PC-3 (cell line): Measurements from ENCODE around the gene PRC1. TPM values are rescaled to one million over a fixed set of nuclear protein-coding genes. Genes with fewer than 3 reads are reported as not detected.
"Not testable (repeated sequence)": the region's sequence is repeated elsewhere in the genome, so short reads cannot be mapped to it uniquely, and the experiment has no call there.

Source experiments
- ATAC-seq: fragments of 200-7000 bp; cut with Tn5 transposase; 2 replicates; pipeline ENCODE4 v1.9.1; 2020; ENCODE audit warnings: mild to moderate bottlenecking, moderate library complexity
- BruUV-seq: library from RNA; stranded (reverse); fragments of 400-500 nt; replicated peaks from 2 replicates; lab custom pipeline; 2021; lab: Mats Ljungman, UMichigan
- CTCF ChIA-PET: fragments of 300-600 bp; sonication (Branson Sonifier 250); formaldehyde crosslinking; loops from one replicate; lab custom pipeline; 2022; ENCODE audit warnings: antibody characterized with exemption; lab: Charles Lee
- POLR2A ChIA-PET: fragments of 300-600 bp; sonication (Branson Sonifier 250); formaldehyde crosslinking; loops from one replicate; lab custom pipeline; 2022; ENCODE audit warnings: antibody characterized with exemption; ENCODE audit not compliant: unreplicated experiment; lab: Charles Lee
- DNase-seq: peaks from one replicate; pipeline ENCODE4 v3.0.0-alpha.2; 2015
- H2AFZ ChIP-seq: fragments of 300-600 bp; sonication (generic); 2 replicates; pipeline ENCODE4 v1.6.0; 2016; ENCODE audit warnings: antibody characterized with exemption, low read length
- H3F3A ChIP-seq: fragments of 300-600 bp; sonication (generic); one replicate; pipeline ENCODE4 v1.6.0; 2017; ENCODE audit warnings: antibody characterized with exemption, low read length, control low read depth, mild to moderate bottlenecking; ENCODE audit not compliant: unreplicated experiment
- H3K27ac ChIP-seq: fragments of 300-600 bp; sonication (generic); 2 replicates; pipeline ENCODE4 v1.5.1; 2016; ENCODE audit warnings: mild to moderate bottlenecking, low read length
- H3K27me3 ChIP-seq: fragments of 300-600 bp; sonication (generic); 2 replicates; pipeline ENCODE4 v1.6.1; 2016; ENCODE audit warnings: low read length, mixed read lengths
- H3K36me3 ChIP-seq: fragments of 300-600 bp; sonication (generic); 2 replicates; pipeline ENCODE4 v1.6.1; 2016; ENCODE audit warnings: low read depth, mixed run types, low read length, mixed read lengths
- H3K4me1 ChIP-seq: fragments of 300-600 bp; sonication (generic); 2 replicates; pipeline ENCODE4 v1.5.1; 2016; ENCODE audit warnings: low read length; ENCODE audit not compliant: insufficient read depth
- H3K4me2 ChIP-seq: fragments of 300-600 bp; sonication (generic); 2 replicates; pipeline ENCODE4 v1.6.0; 2016; ENCODE audit warnings: low read length
- H3K4me3 ChIP-seq: fragments of 300-600 bp; sonication (generic); 2 replicates; pipeline ENCODE4 v1.5.1; 2016; ENCODE audit warnings: mild to moderate bottlenecking, low read length, mixed read lengths
- H3K79me2 ChIP-seq: fragments of 300-600 bp; sonication (generic); 2 replicates; pipeline ENCODE4 v1.6.1; 2017; ENCODE audit warnings: low read length, mixed read lengths
- H3K9ac ChIP-seq: fragments of 300-600 bp; sonication (generic); 2 replicates; pipeline ENCODE4 v1.6.0; 2016; ENCODE audit warnings: mild to moderate bottlenecking, low read length
- H3K9me2 ChIP-seq: fragments of 300-600 bp; sonication (generic); replicated peaks from 2 replicates; pipeline ENCODE4 v1.6.1; 2016; ENCODE audit warnings: mixed run types, low read length, mixed read lengths
- H3K9me3 ChIP-seq: fragments of 300-600 bp; sonication (generic); 2 replicates; pipeline ENCODE4 v1.6.1; 2016; ENCODE audit warnings: low read length, mixed read lengths
- H4K20me1 ChIP-seq: fragments of 300-600 bp; sonication (generic); 2 replicates; pipeline ENCODE4 v1.6.1; 2016; ENCODE audit warnings: low read length, mixed read lengths
- EZH2 ChIP-seq: fragments of 300-600 bp; sonication (generic); IDR thresholded peaks from one replicate; pipeline ENCODE4 v1.6.1; 2017; ENCODE audit warnings: antibody characterized with exemption, mild to moderate bottlenecking, low read length; ENCODE audit not compliant: unreplicated experiment
- EZH2phosphoT487 ChIP-seq: fragments of 300-600 bp; sonication (generic); IDR thresholded peaks from 2 replicates; pipeline ENCODE4 v1.6.1; 2018; ENCODE audit warnings: mild to moderate bottlenecking, antibody characterized with exemption, low read length, borderline replicate concordance
- intact Hi-C: fragments of 100-400 bp; cut with micrococcal nuclease; formaldehyde crosslinking; loops from 2 replicates; pipeline ENCODE4 v1.9.0; 2023
- total RNA-seq: library from RNA; depleted of rRNA; stranded (reverse); fragments of >200 nt; gene quantifications from 2 replicates; pipeline ENCODE4 v1.2.3, GENCODE V29; 2014
- TF ChIP-seq, protein P1 (sequence below): fragments of 300-600 bp; sonication (generic); conservative IDR thresholded peaks from 2 replicates; pipeline ENCODE4 v1.5.1; 2017; ENCODE audit warnings: antibody characterized with exemption, low read depth, mild to moderate bottlenecking, low read length

The PRC1 gene
- total RNA-seq, 1 experiment from 2014 or later: 236 TPM

DNA sequence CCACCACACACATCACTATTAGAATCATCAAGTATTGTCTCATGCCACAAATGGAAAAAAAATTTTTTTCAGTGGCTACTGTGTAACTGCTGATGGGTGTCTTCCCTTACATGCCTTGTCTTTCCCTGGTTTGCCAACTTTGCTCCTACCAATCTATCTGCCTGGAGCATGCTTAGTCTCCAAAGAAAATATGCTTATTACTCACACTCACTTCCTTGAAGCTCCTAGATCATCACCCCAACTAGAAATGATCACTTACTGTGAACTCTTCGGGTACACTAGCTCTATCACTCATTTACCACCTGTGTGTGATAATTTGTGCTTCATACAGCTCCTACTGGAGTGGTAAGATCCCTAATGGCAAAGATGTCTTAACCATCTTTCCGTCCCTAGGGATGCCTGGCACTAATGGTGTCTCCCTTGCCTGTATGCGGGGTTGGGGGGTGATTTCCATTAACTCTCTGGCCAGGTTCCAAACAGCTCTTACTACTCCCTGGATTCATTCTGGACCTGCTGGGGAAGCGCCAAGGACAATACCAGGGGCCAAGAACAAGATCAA is 27.3 kb upstream of the PRC1 start:
- H3K4me1 ChIP-seq: peaks cover 6% of the 10 kb centered on the region
- no peaks in the 10 kb centered on the region for H3K36me3 ChIP-seq
- peak overlapping the region; percentile 96 for H3K4me3 ChIP-seq
- H4K20me1 ChIP-seq: no peaks in the 10 kb centered on the region
- peaks cover 24% of the 10 kb centered on the region for H3K79me2 ChIP-seq
- BruUV-seq: no TSS peak
- H3K27ac ChIP-seq: no peak overlapping the region
- no peaks in the 10 kb centered on the region for H3K27me3 ChIP-seq
- TF ChIP-seq EZH2 (no peak), EZH2phosphoT487 (no peak)
- TF ChIP-seq, protein P1, sequence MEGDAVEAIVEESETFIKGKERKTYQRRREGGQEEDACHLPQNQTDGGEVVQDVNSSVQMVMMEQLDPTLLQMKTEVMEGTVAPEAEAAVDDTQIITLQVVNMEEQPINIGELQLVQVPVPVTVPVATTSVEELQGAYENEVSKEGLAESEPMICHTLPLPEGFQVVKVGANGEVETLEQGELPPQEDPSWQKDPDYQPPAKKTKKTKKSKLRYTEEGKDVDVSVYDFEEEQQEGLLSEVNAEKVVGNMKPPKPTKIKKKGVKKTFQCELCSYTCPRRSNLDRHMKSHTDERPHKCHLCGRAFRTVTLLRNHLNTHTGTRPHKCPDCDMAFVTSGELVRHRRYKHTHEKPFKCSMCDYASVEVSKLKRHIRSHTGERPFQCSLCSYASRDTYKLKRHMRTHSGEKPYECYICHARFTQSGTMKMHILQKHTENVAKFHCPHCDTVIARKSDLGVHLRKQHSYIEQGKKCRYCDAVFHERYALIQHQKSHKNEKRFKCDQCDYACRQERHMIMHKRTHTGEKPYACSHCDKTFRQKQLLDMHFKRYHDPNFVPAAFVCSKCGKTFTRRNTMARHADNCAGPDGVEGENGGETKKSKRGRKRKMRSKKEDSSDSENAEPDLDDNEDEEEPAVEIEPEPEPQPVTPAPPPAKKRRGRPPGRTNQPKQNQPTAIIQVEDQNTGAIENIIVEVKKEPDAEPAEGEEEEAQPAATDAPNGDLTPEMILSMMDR: no peak
- POLR2A ChIA-PET: interaction anchor here (0.5 to 1.0 kb wide), 4 partner anchors 11 to 1861 kb away, joined by 3 to 6 read pairs (median 4); no protein-coding TSS in a partner anchor
- H3K9ac ChIP-seq: peak overlapping the region; percentile 89
- no peak for DNase-seq
- no peaks in the 10 kb centered on the region for H3K9me2 ChIP-seq
- CTCF ChIA-PET: interaction anchor here (1.3 kb wide), 1 partner anchor 65 kb away, joined by 6 read pairs; no protein-coding TSS in a partner anchor
- ATAC-seq: peak; percentile 28
- H3K9me3 ChIP-seq: no peaks in the 10 kb centered on the region
- H2AFZ ChIP-seq: peak overlapping the region; percentile 88
- peak overlapping the region; percentile 88 for H3K4me2 ChIP-seq
- intact Hi-C loops: loop anchor here (5.0 kb wide), 1 partner anchor 64 kb away; no protein-coding TSS in a partner anchor
- no peaks in the 10 kb centered on the region for H3F3A ChIP-seq

DNA sequence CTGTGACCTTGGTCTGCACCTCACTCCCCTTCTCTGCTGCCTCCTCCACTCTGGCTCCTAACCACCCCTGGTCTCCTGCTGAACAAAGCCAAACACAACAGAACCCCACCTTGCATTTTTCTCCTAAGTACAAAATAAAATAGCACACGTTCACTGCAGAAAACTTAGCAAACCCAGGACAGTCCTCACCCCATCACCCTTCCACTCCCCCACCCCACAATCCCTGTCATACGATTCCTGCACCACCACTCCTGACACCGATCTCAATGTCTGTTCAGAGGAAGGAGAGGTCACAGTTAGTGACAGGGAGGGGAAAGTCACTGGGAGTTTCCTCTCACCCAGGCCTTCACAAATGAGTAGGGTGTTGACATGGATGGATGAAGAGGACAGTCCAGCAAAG is 23.8 kb upstream of the PRC1 start:
- no peaks in the 10 kb centered on the region for H3F3A ChIP-seq
- TF ChIP-seq, protein P1: no peak
- TF ChIP-seq EZH2phosphoT487: no peak
- TF ChIP-seq EZH2: no peak
- H3K4me3 ChIP-seq: no peak overlapping the region
- peaks cover 24% of the 10 kb centered on the region for H3K79me2 ChIP-seq
- no peak overlapping the region for H3K9ac ChIP-seq
- BruUV-seq: no TSS peak
- no peaks in the 10 kb centered on the region for H3K9me3 ChIP-seq
- no peaks in the 10 kb centered on the region; the same call in 1 of the 2 replicates for H3K36me3 ChIP-seq
- H3K27ac ChIP-seq: no peak overlapping the region
- H2AFZ ChIP-seq: no peak overlapping the region
- ATAC-seq: no peak
- ChIA-PET CTCF (no interaction called here), POLR2A (no interaction called here)
- no peaks in the 10 kb centered on the region for H3K9me2 ChIP-seq
- H4K20me1 ChIP-seq: no peaks in the 10 kb centered on the region
- no peaks in the 10 kb centered on the region for H3K27me3 ChIP-seq
- H3K4me2 ChIP-seq: no peak overlapping the region
- intact Hi-C loops: no loop called here
- peaks cover 5% of the 10 kb centered on the region for H3K4me1 ChIP-seq
- no peak for DNase-seq

GRCh38 chr15:91017716-91018115 is 23.4 kb upstream of the PRC1 start:
- CTCF ChIA-PET: no interaction called here
- DNase-seq (no peak), ATAC-seq (no peak)
- Histone ChIP-seq H2AFZ (no peak overlapping the region), H3K27ac (no peak overlapping the region), H3F3A (no peaks in the 10 kb centered on the region), H3K79me2 (peaks cover 24% of the 10 kb centered on the region), H4K20me1 (no peaks in the 10 kb centered on the region), H3K9me2 (no peaks in the 10 kb centered on the region), H3K36me3 (no peaks in the 10 kb centered on the region; the same call in 1 of the 2 replicates), H3K4me2 (no peak overlapping the region), H3K27me3 (no peaks in the 10 kb centered on the region), H3K9me3 (no peaks in the 10 kb centered on the region), H3K4me3 (no peak overlapping the region), H3K4me1 (peaks cover under 1% of the 10 kb centered on the region; the same call in 1 of the 2 replicates), H3K9ac (no peak overlapping the region)
- TF ChIP-seq, protein P1: no peak
- TF ChIP-seq EZH2phosphoT487: no peak
- no peak for TF ChIP-seq EZH2
- no TSS peak for BruUV-seq
- intact Hi-C loops: no loop called here
- POLR2A ChIA-PET: no interaction called here

- H3K4me2 ChIP-seq, H3K4me3 ChIP-seq, BruUV-seq, DNase-seq, H3F3A ChIP-seq, H3K79me2 ChIP-seq, ATAC-seq, H2AFZ ChIP-seq, H3K9me2 ChIP-seq, H3K9me3 ChIP-seq, POLR2A ChIA-PET, intact Hi-C loops, H3K27ac ChIP-seq, H3K9ac ChIP-seq, H3K36me3 ChIP-seq, CTCF ChIA-PET, H3K4me1 ChIP-seq, H4K20me1 ChIP-seq, H3K27me3 ChIP-seq: not testable (repeated sequence)
Observed at GRCh38 chr15:91013701-91014100, 19.4 kb upstream of the PRC1 start.
